Spinal cord (tissue), 10 donors: ENCODE measurements around the gene DYNLL1. TPM values are rescaled to one million over a fixed set of nuclear protein-coding genes. Genes with fewer than 3 reads are reported as not detected.
"Not testable (repeated sequence)": the region's sequence is repeated elsewhere in the genome, so short reads cannot be mapped to it uniquely, and the experiment has no call there.

ENCODE experiments used
- DNase-seq, 6 donors: peaks; one replicate each; pipeline versions ENCODE4 v3.0.0 to v3.0.0-alpha.2; 2013 to 2015; ENCODE audit warnings: low spot score in 6 of 6, low read depth in 4 of 6
- H3K27ac ChIP-seq: one replicate; pipeline ENCODE4 v1.5.1; 2013; ENCODE audit warnings: low read depth, low read length, control low read depth
- H3K27me3 ChIP-seq: one replicate; pipeline ENCODE4 v1.6.1; 2013; ENCODE audit warnings: low read length; ENCODE audit not compliant: control insufficient read depth, insufficient read depth
- H3K36me3 ChIP-seq: one replicate; pipeline ENCODE4 v1.6.1; 2013; ENCODE audit warnings: low read length; ENCODE audit not compliant: control insufficient read depth, insufficient read depth
- H3K4me1 ChIP-seq: one replicate; pipeline ENCODE4 v1.6.1; 2013; ENCODE audit warnings: low read length; ENCODE audit not compliant: control insufficient read depth, insufficient read depth
- H3K4me3 ChIP-seq: one replicate; pipeline ENCODE4 v1.5.1; 2013; ENCODE audit warnings: low read depth, low read length, control low read depth
- H3K9me3 ChIP-seq: one replicate; pipeline ENCODE4 v1.6.1; 2013; ENCODE audit warnings: low read length; ENCODE audit not compliant: control insufficient read depth, insufficient read depth
- WGBS: methylation state at CpG from one replicate; pipeline ENCODE4 v1.1.5; 2013; ENCODE audit warnings: missing lambda C conversion rate; ENCODE audit not compliant: insufficient coverage; 5-methylcytosine and 5-hydroxymethylcytosine counted together
- polyA plus RNA-seq, 2 donors: library from polyadenylated mRNA; unstranded; fragments of 120-200 nt; gene quantifications; one replicate each; pipeline ENCODE4 v1.2.1, GENCODE V29; 2013; ENCODE audit not compliant: insufficient read length in 2 of 2
- total RNA-seq, 2 donors: library from RNA; depleted of rRNA in 1 of 2; stranded (reverse); fragments of 120-200 nt in 1 of 2; fragments of >200 nt in 1 of 2; gene quantifications; one replicate each; pipeline versions ENCODE4 v1.2.3 to v1.2.4, GENCODE V29; 2013 to 2014
- donor health status: healthy.

The DYNLL1 gene
- total and polyA plus RNA-seq, 4 donors: 357 to 871 (median 590) TPM

- no peak overlapping the region for H3K27ac ChIP-seq
- WGBS: 18% methylated on average over 4 of the region's 9 CpGs
- no peaks in the 10 kb centered on the region for H3K9me3 ChIP-seq
- H3K4me3 ChIP-seq: peak overlapping the region; percentile 87
- no peaks in the 10 kb centered on the region for H3K27me3 ChIP-seq
- peaks cover 22% of the 10 kb centered on the region for H3K36me3 ChIP-seq
- DNase-seq: no peak
- H3K4me1 ChIP-seq: no peaks in the 10 kb centered on the region
Observed at GRCh38 chr12:120497524-120498150, 1.7 kb downstream of the DYNLL1 start.

GRCh38 chr12:120498870-120499515, 3.1 kb downstream of the DYNLL1 start:
- DNase-seq: no peak
- no peaks in the 10 kb centered on the region for H3K9me3 ChIP-seq
- H3K36me3 ChIP-seq: peaks cover 26% of the 10 kb centered on the region
- H3K27ac ChIP-seq: no peak overlapping the region
- no peaks in the 10 kb centered on the region for H3K4me1 ChIP-seq
- no peaks in the 10 kb centered on the region for H3K27me3 ChIP-seq
- 93% methylated on average over 2 of the region's 3 CpGs for WGBS
- no peak overlapping the region for H3K4me3 ChIP-seq

GRCh38 chr12:120500581-120500980, 4.7 kb downstream of the DYNLL1 start:
- Histone ChIP-seq H3K4me1 (no peaks in the 10 kb centered on the region), H3K27ac (no peak overlapping the region), H3K9me3 (no peaks in the 10 kb centered on the region), H3K36me3 (peaks cover 29% of the 10 kb centered on the region), H3K4me3 (no peak overlapping the region), H3K27me3 (no peaks in the 10 kb centered on the region)
- peak in 1 of 6 donors; percentile 85 for DNase-seq
- WGBS: no CpG with 5 or more reads among the region's 1 CpG

GRCh38 chr12:120504587-120504986, 8.7 kb downstream of the DYNLL1 start:
- Histone ChIP-seq H3K4me3 (no peak overlapping the region), H3K9me3 (no peaks in the 10 kb centered on the region), H3K27ac (no peak overlapping the region), H3K27me3 (no peaks in the 10 kb centered on the region), H3K4me1 (no peaks in the 10 kb centered on the region), H3K36me3 (peaks cover 53% of the 10 kb centered on the region)
- no peak for DNase-seq
- 85% methylated on average over 2 of the region's 4 CpGs for WGBS

GRCh38 chr12:120508537-120508936, 12.6 kb downstream of the DYNLL1 start:
- H3K27ac ChIP-seq: no peak overlapping the region
- H3K27me3 ChIP-seq: no peaks in the 10 kb centered on the region
- peaks cover 4% of the 10 kb centered on the region for H3K4me1 ChIP-seq
- DNase-seq: no peak
- WGBS: 95% methylated on average over 6 of the region's 8 CpGs
- H3K9me3 ChIP-seq: no peaks in the 10 kb centered on the region
- H3K36me3 ChIP-seq: peaks cover 37% of the 10 kb centered on the region
- no peak overlapping the region for H3K4me3 ChIP-seq

GRCh38 chr12:120514002-120514401, 18.1 kb downstream of the DYNLL1 start:
- no peaks in the 10 kb centered on the region for H3K9me3 ChIP-seq
- peaks cover 17% of the 10 kb centered on the region for H3K4me1 ChIP-seq
- WGBS: 92% methylated on average over 2 of the region's 7 CpGs
- H3K4me3 ChIP-seq: no peak overlapping the region
- DNase-seq: peak in 1 of 6 donors; percentile 59
- H3K36me3 ChIP-seq: peaks cover 29% of the 10 kb centered on the region
- H3K27me3 ChIP-seq: no peaks in the 10 kb centered on the region
- H3K27ac ChIP-seq: peak overlapping the region; percentile 81

GRCh38 chr12:120515496-120515895, 19.6 kb downstream of the DYNLL1 start:
- WGBS: 45% methylated on average over 2 of the region's 2 CpGs
- peaks cover 17% of the 10 kb centered on the region for H3K36me3 ChIP-seq

GRCh38 chr12:120519324-120519723, 23.4 kb downstream of the DYNLL1 start:
- WGBS: 95% methylated on average over 8 of the region's 8 CpGs
- H3K4me3 ChIP-seq, DNase-seq, H3K4me1 ChIP-seq, H3K9me3 ChIP-seq, H3K27ac ChIP-seq, H3K27me3 ChIP-seq: not testable (repeated sequence)
- H3K36me3 ChIP-seq: peaks cover 29% of the 10 kb centered on the region

More at GRCh38 chr12:120515496-120515895, 19.6 kb downstream of the DYNLL1 start:
- Histone ChIP-seq H3K4me1 (peaks cover 17% of the 10 kb centered on the region), H3K27ac (no peak overlapping the region), H3K9me3 (no peaks in the 10 kb centered on the region), H3K4me3 (no peak overlapping the region), H3K27me3 (no peaks in the 10 kb centered on the region)
- DNase-seq: no peak

GRCh38 chr12:120522568-120522967, 26.7 kb downstream of the DYNLL1 start:
- DNase-seq: no peak
- no peak overlapping the region for H3K27ac ChIP-seq
- peaks cover 29% of the 10 kb centered on the region for H3K36me3 ChIP-seq
- no peaks in the 10 kb centered on the region for H3K9me3 ChIP-seq
- H3K27me3 ChIP-seq: no peaks in the 10 kb centered on the region
- H3K4me1 ChIP-seq: no peaks in the 10 kb centered on the region
- H3K4me3 ChIP-seq: no peak overlapping the region
- WGBS: 97% methylated on average over 9 of the region's 9 CpGs
